ENCODE results near the gene SCO2. TPM values are rescaled to one million over a fixed set of nuclear protein-coding genes. Genes with fewer than 3 reads are reported as not detected.

The SCO2 gene
- total RNA-seq, 3 donors from 2014 or later (not counting 1 experiment from before 2014, with no cell fraction given), result 2.8 to 13.5 (median 8.4) TPM

DNA sequence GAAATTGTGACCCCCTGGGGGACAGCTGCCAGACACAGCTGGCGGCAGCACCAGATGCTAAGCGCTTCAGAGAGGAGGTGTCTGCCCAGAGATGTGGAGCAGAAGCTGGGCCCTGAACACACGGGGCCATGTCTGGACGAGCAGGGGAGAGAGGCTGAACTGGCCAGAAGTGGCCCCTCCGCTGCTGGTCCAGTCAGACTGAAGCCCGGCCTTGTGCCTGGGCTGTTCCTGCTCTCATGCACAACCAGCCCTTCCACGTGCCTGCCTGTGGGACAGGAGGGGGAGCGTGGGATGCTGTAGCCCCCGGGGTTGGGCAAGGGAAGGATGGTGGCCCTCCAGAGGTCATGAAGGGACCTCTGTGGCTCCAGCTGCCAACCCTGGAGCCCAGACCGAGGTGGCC, 42.3 kb downstream of the SCO2 start:
- Mint-ChIP-seq H3K4me1 (no peaks in the 10 kb centered on the region), H3K27ac (no peak overlapping the region), H3K4me3 (no peak overlapping the region), H3K36me3 (no peaks in the 10 kb centered on the region), H3K9me3 (no peaks in the 10 kb centered on the region), H3K27me3 (ENCODE audit: low read depth in 2 of 2) (peaks cover 12 to 16% of the 10 kb centered on the region in 2 donors)
- TF ChIP-seq, protein P1, sequence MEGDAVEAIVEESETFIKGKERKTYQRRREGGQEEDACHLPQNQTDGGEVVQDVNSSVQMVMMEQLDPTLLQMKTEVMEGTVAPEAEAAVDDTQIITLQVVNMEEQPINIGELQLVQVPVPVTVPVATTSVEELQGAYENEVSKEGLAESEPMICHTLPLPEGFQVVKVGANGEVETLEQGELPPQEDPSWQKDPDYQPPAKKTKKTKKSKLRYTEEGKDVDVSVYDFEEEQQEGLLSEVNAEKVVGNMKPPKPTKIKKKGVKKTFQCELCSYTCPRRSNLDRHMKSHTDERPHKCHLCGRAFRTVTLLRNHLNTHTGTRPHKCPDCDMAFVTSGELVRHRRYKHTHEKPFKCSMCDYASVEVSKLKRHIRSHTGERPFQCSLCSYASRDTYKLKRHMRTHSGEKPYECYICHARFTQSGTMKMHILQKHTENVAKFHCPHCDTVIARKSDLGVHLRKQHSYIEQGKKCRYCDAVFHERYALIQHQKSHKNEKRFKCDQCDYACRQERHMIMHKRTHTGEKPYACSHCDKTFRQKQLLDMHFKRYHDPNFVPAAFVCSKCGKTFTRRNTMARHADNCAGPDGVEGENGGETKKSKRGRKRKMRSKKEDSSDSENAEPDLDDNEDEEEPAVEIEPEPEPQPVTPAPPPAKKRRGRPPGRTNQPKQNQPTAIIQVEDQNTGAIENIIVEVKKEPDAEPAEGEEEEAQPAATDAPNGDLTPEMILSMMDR (IDR thresholded peaks at IDR 0.05), result no peak
- intact Hi-C loops (cut with micrococcal nuclease), result no loop called here
- H3K4me1 ChIP-seq (ENCODE audit: control insufficient read depth, insufficient read depth, low read length), result peaks cover 17% of the 10 kb centered on the region
- no peak overlapping the region for H3K27ac ChIP-seq (ENCODE audit: low read length)
- H3K36me3 ChIP-seq (ENCODE audit: control insufficient read depth, insufficient read depth, low read length), result no peaks in the 10 kb centered on the region
- H3K27me3 ChIP-seq (ENCODE audit: control insufficient read depth, insufficient read depth, low read length), result peaks cover 14% of the 10 kb centered on the region
- whole genome bisulfite sequencing (ENCODE audit: insufficient coverage), result 92% methylated on average over 10 of the region's 10 CpGs
- no peaks in the 10 kb centered on the region for H3K9me3 ChIP-seq (ENCODE audit: control insufficient read depth, insufficient read depth, low read length)
- no peak overlapping the region for H3K4me3 ChIP-seq (ENCODE audit: low read length)
- no peak for DNase-seq
- no peak for ATAC-seq

DNA sequence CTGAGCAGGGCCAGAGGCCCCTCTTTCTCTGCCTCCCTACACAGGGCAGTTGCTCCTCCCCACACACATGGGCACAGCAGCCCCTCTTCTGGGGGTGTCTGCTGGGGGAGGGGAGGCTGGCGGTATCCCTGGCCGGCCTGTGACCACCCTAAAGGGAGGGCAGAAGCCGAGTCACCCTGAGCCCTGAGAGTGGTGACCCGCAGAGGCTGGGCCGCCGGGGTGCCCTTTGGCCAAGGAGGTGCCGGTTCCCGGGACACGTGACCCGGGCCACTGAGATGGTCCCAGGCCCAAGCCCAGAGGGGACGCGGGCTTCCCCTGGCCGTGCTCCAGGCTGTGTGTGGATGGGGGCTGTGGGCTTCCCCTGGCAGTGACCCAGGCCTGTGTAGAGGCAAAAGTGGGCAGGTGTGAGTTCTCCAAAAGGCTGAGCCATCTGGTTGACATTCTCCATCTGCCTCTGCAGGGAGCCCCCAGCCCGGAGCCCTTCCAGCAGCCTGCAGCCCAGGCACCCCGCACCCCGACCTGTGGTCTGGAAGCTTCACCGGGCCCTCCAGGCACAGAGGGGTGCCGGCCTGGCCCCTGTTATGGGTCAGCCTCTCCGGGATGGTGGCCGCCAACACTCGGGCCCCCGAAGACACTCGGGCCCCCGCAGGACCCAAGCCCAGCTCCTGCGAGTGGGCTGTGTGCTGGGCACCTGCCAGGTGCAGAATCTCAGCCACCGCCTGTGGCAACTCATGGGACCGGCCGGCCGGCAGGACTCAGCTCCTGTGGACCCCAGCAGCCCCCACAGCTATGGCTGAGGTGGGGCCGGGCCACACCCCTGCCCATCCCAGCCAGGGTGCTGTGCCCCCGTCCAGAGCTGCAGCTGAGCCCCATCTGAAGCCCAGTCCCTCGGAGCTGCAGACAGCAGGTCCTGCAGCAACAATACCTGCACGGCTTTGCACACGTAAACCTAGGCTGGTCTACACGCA, 43.0 kb downstream of the SCO2 start:
- Histone ChIP-seq H3K27me3 (ENCODE audit: control insufficient read depth, insufficient read depth, low read length) (peaks cover 14% of the 10 kb centered on the region), H3K36me3 (ENCODE audit: control insufficient read depth, insufficient read depth, low read length) (no peaks in the 10 kb centered on the region), H3K27ac (ENCODE audit: low read length) (no peak overlapping the region), H3K4me1 (ENCODE audit: control insufficient read depth, insufficient read depth, low read length) (peaks cover 17% of the 10 kb centered on the region), H3K9me3 (ENCODE audit: control insufficient read depth, insufficient read depth, low read length) (no peaks in the 10 kb centered on the region), H3K4me3 (ENCODE audit: low read length) (peak overlapping the region; percentile 21)
- no peaks in the 10 kb centered on the region for H3K36me3 Mint-ChIP-seq
- H3K9me3 Mint-ChIP-seq, result no peaks in the 10 kb centered on the region
- no peak for ATAC-seq
- intact Hi-C loops (cut with micrococcal nuclease), result no loop called here
- peaks cover 12 to 16% of the 10 kb centered on the region in 2 donors for H3K27me3 Mint-ChIP-seq (ENCODE audit: low read depth in 2 of 2)
- H3K4me3 Mint-ChIP-seq, result peak overlapping the region; percentile 69
- TF ChIP-seq, protein P1 (IDR thresholded peaks at IDR 0.05), result no peak
- H3K27ac Mint-ChIP-seq, result no peak overlapping the region
- peaks cover 0 to under 1% of the 10 kb centered on the region in 2 donors for H3K4me1 Mint-ChIP-seq
- WGBS (ENCODE audit: insufficient coverage), result 83% methylated on average over 35 of the region's 35 CpGs
- DNase-seq, result no peak

DNA sequence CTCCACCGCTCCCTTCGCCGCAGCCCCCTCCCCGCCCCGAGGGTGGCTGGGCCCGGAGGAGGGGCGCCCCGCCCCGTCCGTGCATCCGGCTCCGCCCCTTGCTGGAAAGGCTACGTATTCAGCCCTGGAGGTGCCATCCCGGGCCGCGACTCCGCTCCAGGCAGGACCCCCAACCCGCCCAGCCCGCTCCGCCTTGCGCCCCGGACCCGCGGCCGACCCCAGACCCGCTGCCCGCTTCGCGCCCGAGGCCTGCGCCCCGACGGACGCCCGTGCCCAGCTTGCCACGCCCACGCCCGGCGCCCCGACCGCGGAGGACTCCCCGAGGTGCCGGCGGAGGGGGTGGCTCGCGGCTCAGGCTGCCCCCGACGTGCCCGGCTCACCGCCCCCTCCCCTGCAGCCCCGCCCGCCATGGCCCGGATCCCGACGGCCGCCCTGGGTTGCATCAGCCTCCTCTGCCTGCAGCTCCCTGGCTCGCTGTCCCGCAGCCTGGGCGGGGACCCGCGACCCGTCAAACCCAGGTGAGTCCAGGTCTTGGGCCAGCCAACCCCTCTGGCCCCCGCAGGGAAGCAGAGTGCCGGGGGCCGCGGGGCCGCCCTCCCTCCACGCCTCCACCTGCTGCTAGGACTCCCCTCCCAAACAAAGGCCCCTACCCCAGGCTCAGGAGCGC, 43.8 kb downstream of the SCO2 start, which contains the start of gene ADM2:
Gene ADM2, plus strand, starts transcription at position 104 of the 667 bp plus-strand sequence. Its CDS starts 305 bp downstream, at position 409.
- Mint-ChIP-seq H3K36me3 (no peaks in the 10 kb centered on the region), H3K27me3 (ENCODE audit: low read depth in 2 of 2) (peaks cover 12 to 16% of the 10 kb centered on the region in 2 donors), H3K4me3 (peak within 1 kb of the TSS; percentile 77), H3K9me3 (no peaks in the 10 kb centered on the region), H3K27ac (no peak within 1 kb of the TSS), H3K4me1 (peaks cover 0 to 5% of the 10 kb centered on the region in 2 donors)
- Histone ChIP-seq H3K36me3 (ENCODE audit: control insufficient read depth, insufficient read depth, low read length) (no peaks in the 10 kb centered on the region), H3K9me3 (ENCODE audit: control insufficient read depth, insufficient read depth, low read length) (no peaks in the 10 kb centered on the region), H3K4me3 (ENCODE audit: low read length) (peak within 1 kb of the TSS; percentile 21), H3K4me1 (ENCODE audit: control insufficient read depth, insufficient read depth, low read length) (peaks cover 17% of the 10 kb centered on the region), H3K27ac (ENCODE audit: low read length) (no peak within 1 kb of the TSS), H3K27me3 (ENCODE audit: control insufficient read depth, insufficient read depth, low read length) (peaks cover 14% of the 10 kb centered on the region)
- peak; percentile 80 to 88 (median 87) for ATAC-seq
- DNase-seq, result peak; percentile 62 to 78
- TF ChIP-seq, protein P1 (IDR thresholded peaks at IDR 0.05), result no peak
- 3% methylated on average over 69 of the region's 70 CpGs for whole genome bisulfite sequencing (ENCODE audit: insufficient coverage)
- intact Hi-C loops (cut with micrococcal nuclease), result no loop called here
